ENCODE results near the gene ANKIB1. TPM values are rescaled to one million over a fixed set of nuclear protein-coding genes. Genes with fewer than 3 reads are reported as not detected.
"Not testable (repeated sequence)": the region's sequence is repeated elsewhere in the genome, so short reads cannot be mapped to it uniquely, and the experiment has no call there.

The ANKIB1 gene, protein sequence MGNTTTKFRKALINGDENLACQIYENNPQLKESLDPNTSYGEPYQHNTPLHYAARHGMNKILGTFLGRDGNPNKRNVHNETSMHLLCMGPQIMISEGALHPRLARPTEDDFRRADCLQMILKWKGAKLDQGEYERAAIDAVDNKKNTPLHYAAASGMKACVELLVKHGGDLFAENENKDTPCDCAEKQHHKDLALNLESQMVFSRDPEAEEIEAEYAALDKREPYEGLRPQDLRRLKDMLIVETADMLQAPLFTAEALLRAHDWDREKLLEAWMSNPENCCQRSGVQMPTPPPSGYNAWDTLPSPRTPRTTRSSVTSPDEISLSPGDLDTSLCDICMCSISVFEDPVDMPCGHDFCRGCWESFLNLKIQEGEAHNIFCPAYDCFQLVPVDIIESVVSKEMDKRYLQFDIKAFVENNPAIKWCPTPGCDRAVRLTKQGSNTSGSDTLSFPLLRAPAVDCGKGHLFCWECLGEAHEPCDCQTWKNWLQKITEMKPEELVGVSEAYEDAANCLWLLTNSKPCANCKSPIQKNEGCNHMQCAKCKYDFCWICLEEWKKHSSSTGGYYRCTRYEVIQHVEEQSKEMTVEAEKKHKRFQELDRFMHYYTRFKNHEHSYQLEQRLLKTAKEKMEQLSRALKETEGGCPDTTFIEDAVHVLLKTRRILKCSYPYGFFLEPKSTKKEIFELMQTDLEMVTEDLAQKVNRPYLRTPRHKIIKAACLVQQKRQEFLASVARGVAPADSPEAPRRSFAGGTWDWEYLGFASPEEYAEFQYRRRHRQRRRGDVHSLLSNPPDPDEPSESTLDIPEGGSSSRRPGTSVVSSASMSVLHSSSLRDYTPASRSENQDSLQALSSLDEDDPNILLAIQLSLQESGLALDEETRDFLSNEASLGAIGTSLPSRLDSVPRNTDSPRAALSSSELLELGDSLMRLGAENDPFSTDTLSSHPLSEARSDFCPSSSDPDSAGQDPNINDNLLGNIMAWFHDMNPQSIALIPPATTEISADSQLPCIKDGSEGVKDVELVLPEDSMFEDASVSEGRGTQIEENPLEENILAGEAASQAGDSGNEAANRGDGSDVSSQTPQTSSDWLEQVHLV
- polyA plus RNA-seq (ENCODE audit: insufficient read length): 22.6 TPM

GRCh38 chr7:92245487-92246359 is at the start of gene ANKIB1, which contains the start of gene KRIT1:
Gene ANKIB1 (plus strand): TSS chr7:92245974. CDS start chr7:92294979, 49,005 bp downstream.
Gene KRIT1 (minus strand): TSS chr7:92245914. CDS start chr7:92242135, 3,779 bp downstream.
- peak; percentile 90 for DNase-seq

DNA sequence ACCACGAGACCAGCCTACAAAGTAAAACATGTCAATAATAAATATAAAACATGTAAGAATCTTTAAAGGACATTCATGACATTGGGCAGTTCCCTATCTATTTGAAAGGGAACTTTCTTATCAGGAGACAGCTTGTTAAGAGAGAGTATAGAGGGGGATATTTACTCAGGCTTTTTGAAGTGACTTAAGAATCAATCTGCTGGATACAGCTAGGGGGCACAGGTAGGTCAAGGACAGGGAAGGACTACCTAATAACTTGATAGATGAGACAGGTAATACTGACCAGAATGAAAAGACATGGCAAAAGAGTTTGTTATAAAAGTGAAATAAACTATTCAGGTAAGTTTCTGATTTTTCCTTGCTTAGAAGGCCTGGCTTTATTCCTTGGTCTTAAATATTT is 45.0 kb upstream of the ANKIB1 start:
- no peak for DNase-seq

DNA sequence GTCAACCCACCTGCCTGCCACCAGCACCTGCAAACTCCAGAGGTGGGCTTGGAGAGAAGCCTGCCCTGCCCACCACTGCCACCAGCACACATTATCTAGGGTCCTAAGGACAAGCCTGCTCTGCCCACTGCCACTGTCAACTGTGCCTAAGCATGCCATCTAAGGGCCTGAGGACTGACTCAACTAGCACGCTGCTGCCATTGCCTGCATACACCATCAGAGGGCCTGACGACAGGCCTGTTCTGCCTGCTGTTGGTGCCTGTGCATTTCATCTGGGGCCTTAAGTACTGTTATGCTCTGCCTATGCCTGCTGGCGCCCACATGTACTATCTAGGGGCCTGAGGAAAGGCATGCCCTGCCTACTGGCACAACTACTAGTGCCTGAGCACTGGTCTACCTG is 39.8 kb upstream of the ANKIB1 start:
- DNase-seq: no peak

GRCh38 chr7:92206672-92207071 is 39.1 kb upstream of the ANKIB1 start:
- no peak for DNase-seq

DNA sequence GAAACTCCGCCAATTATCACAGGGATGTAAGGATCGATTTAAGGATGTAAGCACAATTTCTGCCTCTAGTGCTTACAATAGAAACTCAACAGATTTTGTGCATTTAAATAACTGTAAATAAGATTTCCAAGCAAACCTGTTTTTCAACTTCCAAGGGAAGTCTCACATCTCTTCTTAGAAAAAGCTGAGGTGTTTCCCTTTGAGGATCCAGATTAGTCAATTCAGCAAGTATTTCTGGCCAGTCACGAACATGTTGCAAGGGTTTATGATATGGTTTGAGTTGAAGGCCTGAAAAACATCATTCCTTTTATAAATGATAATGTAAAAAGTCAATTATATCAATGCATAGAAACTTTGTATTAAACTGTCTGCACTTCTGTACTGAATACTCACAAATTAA is 24.0 kb upstream of the ANKIB1 start:
- no peak for DNase-seq

DNA sequence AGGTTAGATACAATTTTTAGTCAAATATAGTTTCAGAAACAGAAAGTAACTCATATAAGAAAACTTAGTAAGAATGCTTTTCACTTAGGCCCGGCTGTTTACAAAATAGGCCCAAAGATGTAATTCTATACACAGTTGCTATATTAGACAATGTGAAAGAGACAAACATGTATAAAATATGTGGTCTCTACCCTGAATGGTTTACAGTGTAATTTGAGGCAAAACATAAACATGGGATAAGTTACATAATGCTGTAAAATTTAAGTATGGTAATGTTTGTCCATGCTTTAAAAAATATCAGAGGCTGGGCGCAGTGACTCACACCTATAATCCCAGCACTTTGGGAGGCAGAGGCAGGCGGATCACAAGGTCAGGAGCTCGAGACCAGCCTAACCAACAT is 18.8 kb upstream of the ANKIB1 start:
- DNase-seq: no peak

DNA sequence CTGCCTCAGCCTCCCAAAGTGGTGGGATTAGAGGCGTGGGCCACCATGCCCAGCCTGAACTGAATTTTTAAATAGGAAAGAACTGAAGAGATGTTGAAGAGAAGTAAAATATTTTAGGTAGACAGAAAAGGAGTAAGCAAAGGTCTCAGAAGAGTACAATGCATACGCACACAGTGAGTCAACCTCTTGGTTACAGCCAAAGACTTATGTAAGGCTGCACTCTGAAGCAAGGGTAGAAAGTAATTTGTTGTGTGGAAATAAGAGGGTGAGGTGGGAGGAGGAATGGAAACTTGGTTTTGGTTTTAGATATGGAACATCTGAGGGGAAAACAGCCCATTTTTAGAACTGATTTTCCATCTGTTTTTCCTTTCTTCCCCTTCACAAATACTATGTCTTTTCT is 17.7 kb upstream of the ANKIB1 start:
- no peak for DNase-seq

- DNase-seq: no peak
Measured at GRCh38 chr7:92228742-92229141, 17.0 kb upstream of the ANKIB1 start.

GRCh38 chr7:92230547-92230946 is 15.2 kb upstream of the ANKIB1 start:
- DNase-seq: no peak

DNA sequence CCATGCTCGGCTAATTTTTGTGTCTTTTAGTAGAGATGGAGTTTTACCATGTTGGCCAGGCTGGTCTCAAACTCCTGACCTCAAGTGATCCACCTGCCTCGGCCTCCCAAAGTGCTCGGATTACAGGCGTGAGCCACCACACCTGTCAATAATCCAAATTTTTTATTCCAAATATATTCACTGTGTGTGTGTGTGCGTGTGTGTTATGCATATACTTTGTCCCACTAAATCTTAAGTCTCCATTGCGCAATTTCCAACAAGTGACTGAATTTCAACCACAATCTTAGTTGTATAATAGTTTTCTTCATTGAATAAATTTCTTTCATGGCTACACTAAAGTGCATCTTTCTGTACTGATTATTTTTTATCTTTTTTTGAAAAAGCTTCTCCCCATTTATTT is 2.8 kb upstream of the ANKIB1 start:
- DNase-seq: no peak

DNA sequence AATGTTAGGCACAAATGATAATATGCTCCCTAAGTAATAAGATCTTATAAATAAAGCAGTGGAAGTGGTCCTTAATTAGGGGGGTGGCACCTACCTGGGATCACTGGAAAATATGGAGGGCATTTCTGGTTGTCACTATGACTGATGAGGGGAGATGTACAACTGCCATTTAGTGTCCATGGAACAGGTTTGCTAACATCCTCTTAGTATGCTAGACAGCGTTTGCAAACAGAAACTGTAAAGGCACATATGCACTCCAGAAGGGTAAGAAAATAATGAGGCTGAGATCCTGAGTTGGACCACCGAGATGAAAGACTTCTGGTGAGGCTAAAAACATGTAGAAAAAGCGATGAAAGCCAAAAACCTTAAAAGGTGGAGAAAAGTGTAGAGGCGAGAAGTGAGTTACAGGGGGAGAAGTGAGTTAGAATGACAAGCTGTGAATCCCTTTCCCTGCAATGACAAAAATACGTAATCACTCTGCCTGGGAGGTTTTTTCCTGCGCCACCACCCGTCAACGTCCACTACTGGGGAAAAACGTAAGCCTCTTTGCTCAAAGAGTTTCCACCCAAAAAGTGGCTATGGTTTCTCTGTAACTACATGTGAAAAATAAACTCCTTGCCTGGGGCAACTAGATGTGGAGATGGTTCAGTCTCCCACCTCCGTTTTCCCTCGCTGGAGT is 827 bp upstream of the ANKIB1 start:
- DNase-seq: peak; percentile 35

DNA sequence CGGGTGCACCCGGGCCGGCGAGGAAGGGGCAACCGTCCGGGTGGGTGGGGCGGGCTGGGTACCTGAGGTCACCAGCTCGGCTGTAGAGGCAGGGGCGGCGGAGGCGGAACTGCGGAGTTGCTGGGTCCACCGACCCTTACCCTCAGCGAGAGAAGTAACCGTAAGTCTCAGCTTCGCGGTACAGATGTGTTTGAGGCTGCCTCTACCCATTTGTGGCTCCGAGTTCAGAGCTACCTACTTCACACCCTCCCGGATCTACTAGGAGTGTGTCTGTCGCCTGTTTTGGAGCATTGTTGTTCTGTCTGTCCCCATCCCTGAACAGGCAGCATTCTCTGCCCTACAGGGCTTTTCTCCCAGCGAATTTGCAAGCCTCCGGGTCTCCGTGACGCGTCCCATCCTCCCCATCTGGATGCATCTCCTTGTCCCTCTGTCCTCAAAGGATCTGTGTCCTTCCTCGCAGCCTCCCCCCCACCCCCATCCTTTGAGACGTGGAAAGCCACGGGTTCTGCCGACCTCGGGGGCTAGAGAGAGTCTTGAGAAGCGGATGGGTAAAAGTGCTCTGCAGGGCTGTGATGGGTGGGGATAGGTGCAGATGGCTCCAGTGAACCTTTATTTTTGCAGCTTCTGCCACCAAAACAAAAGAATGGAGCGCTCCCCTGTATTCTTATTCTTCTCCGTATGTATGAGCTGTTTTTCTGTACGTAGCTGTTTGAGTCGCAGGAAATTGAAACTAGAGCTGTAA is 757 bp downstream of the ANKIB1 start:
- DNase-seq: peak; percentile 47

GRCh38 chr7:92250603-92251002 is 4.8 kb downstream of the ANKIB1 start:
- no peak for DNase-seq

- no peak for DNase-seq
Measured at GRCh38 chr7:92251181-92251580, 5.4 kb downstream of the ANKIB1 start.

DNA sequence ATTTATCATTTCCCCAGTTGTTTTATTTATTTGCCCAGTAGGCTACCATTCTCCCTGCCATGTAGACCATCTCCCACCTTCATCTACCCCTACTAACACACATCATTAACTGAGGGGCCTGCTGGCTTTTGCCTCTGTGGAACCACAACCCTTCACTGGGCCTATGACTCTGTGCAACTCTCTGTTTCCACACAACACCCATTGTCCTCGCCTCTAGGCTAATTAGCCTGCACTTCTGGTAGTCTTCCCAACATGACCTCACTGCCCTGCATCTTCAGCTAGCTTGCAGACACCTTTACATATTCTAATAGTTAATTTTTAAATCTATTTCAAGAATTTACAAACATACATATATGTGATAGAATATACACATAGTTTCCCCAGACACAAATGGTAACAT is 7.5 kb downstream of the ANKIB1 start:
- DNase-seq: no peak

DNA sequence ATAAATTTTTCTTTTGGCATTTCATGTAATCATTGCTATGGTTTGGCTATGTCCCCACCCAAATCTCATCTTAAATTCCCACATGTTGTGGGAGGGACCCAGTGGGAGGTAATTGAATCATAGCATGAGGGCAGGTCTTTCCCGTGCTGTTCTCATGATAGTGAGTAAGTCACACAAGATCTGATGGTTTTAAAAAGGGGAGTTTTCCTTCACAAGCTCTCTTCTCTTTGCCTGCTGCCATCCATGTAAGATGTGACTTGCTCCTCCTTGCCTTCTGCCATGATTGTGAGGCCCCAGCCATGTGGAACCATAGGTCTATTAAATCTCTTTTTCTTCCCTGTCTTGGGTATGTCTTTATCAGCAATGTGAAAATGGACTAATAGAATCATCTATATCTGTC is 9.0 kb downstream of the ANKIB1 start:
- not testable (repeated sequence) for DNase-seq

DNA sequence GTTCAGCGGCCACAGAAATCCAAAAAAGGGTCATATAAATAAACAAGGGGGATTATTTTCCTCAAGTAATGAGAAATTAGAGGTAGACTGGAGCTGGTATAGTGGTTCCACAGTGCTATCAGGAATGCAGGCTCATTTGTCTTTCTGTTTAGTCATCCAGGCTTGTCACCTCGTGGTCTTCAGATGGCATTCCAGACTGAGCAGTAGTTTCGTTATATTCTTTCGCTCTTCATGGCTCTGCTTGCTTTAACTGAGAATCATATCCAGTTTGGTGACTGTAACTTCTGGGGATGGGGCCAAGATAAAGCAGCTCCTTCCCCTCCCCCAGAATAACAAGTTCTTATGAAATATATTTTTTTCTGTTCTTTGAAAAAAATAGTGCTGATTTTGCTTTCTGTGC is 9.5 kb downstream of the ANKIB1 start:
- no peak for DNase-seq

DNA sequence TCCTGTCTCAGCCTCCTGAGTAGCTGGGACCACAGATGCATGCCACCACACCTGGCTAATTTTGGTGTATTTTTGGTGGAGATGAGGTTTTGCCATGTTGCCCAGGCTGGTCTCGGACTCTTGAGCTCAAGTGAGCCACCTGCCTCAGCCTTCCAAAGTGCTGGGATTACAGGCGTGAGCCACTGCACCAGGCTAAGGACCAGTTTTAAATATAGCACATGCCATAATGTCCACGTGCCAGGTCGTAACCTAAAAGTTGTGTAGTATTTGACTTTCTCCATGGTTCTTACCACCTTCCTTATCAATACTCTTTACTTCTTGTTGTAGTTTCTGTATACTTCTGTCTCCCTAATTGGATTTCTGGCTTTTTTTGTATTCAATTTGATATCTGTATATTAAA is 13.3 kb downstream of the ANKIB1 start:
- no peak for DNase-seq

DNA sequence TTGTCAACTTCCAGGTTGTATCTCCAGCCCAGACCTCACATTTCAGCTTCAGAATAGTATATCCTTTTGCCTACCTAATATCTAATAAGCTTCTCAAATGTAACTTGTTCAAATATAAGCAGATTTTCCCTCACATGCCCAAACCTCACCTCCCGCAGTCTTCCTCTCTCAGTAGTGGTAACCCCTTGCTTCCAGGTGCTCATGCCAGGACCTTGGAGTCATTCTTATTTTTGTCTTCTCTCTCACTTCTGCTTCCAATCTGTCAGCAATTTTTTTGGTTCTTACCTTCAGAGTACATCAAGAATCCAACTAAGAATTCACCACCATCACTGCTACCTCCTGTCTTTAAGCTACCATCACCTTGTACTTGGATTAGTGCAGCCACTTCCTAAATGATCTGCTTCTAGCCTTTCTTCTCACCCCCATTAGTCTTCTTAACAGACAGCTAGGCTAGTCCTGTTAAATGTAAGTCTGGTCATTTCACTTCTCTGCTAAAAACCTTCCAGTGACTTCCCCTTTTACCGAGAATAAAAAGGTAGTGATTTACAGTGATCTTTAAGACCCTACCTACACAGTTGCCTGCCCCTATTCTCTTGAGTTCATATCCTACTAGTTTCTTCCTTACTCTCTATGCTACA is 14.0 kb downstream of the ANKIB1 start:
- no peak for DNase-seq

DNA sequence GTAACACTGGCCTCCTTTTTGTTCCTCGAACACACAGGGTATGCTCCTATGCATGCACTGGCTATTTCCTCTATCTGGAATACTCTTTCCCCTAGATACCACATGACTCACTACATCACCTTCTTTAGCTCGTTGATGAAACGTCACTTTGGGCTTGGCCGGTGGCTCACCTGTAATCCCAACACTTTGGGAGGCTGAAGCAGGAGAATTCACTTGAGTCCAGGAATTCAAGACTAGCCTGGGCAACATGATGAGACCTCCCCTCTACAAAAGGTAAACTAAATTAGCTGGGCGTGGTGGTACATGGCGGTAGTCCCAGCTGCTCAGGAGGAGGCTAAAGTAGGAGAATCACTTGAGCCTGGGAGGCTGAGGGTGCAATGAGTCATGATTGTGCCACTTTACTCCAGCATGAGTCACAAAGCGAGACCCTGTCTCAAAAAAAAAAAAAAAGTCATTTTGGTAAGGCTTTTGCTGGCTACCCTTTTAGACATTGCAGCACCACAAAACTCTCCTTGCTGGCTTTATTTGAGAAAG is 14.5 kb downstream of the ANKIB1 start:
- no peak for DNase-seq

Data from hindlimb muscle (tissue), 1 donor.